ENCODE measurements around the gene ZGRF1.
"Not testable (repeated sequence)": the region's sequence is repeated elsewhere in the genome, so short reads cannot be mapped to it uniquely, and the experiment has no call there.

ZGRF1 gene

GRCh38 chr4:112651641-112652040 lies 14.9 kb upstream of the ZGRF1 start:
- Histone ChIP-seq H3K9me3 (ENCODE audit: control insufficient read depth, low read length) (no peaks in the 10 kb centered on the region), H3K27me3 (replicated peaks; ENCODE audit: control insufficient read depth, insufficient read depth, low read length) (no peaks in the 10 kb centered on the region), H3K36me3 (ENCODE audit: control insufficient read depth, insufficient read depth, low read length, severe bottlenecking) (peaks cover 97% of the 10 kb centered on the region), H3K4me3 (ENCODE audit: low read length) (no peak overlapping the region), H3K9ac (ENCODE audit: low read length) (no peak overlapping the region), H3K4me1 (ENCODE audit: control insufficient read depth, insufficient read depth, low read length) (no peaks in the 10 kb centered on the region)
- no peak for DNase-seq (ENCODE audit: low read depth)

- Histone ChIP-seq H3K36me3 (ENCODE audit: control insufficient read depth, insufficient read depth, low read length, severe bottlenecking) (peaks cover 97% of the 10 kb centered on the region), H3K9ac (ENCODE audit: low read length) (no peak overlapping the region), H3K27me3 (replicated peaks; ENCODE audit: control insufficient read depth, insufficient read depth, low read length) (no peaks in the 10 kb centered on the region), H3K4me3 (ENCODE audit: low read length) (no peak overlapping the region), H3K4me1 (ENCODE audit: control insufficient read depth, insufficient read depth, low read length) (no peaks in the 10 kb centered on the region), H3K9me3 (ENCODE audit: control insufficient read depth, low read length) (no peaks in the 10 kb centered on the region)
- DNase-seq (ENCODE audit: low read depth), result no peak
These were observed 13.6 kb upstream of the ZGRF1 start for GRCh38 chr4:112650332-112650731.

GRCh38 chr4:112649055-112649408 lies 12.3 kb upstream of the ZGRF1 start:
- H3K9ac ChIP-seq (ENCODE audit: low read length), result no peak overlapping the region
- peaks cover 91% of the 10 kb centered on the region for H3K36me3 ChIP-seq (ENCODE audit: control insufficient read depth, insufficient read depth, low read length, severe bottlenecking)
- DNase-seq (ENCODE audit: low read depth), result peak; percentile 12
- no peaks in the 10 kb centered on the region for H3K4me1 ChIP-seq (ENCODE audit: control insufficient read depth, insufficient read depth, low read length)
- H3K4me3 ChIP-seq (ENCODE audit: low read length), result no peak overlapping the region
- H3K27me3 ChIP-seq (replicated peaks; ENCODE audit: control insufficient read depth, insufficient read depth, low read length), result no peaks in the 10 kb centered on the region
- no peaks in the 10 kb centered on the region for H3K9me3 ChIP-seq (ENCODE audit: control insufficient read depth, low read length)

- DNase-seq (ENCODE audit: low read depth), result peak; percentile 14
These were observed 11.8 kb upstream of the ZGRF1 start for GRCh38 chr4:112648263-112649054.

GRCh38 chr4:112647785-112648184 lies 11.1 kb upstream of the ZGRF1 start:
- H3K4me3 ChIP-seq (ENCODE audit: low read length), result no peak overlapping the region
- H3K9ac ChIP-seq (ENCODE audit: low read length), result no peak overlapping the region
- no peaks in the 10 kb centered on the region for H3K4me1 ChIP-seq (ENCODE audit: control insufficient read depth, insufficient read depth, low read length)
- no peaks in the 10 kb centered on the region for H3K27me3 ChIP-seq (replicated peaks; ENCODE audit: control insufficient read depth, insufficient read depth, low read length)
- H3K36me3 ChIP-seq (ENCODE audit: control insufficient read depth, insufficient read depth, low read length, severe bottlenecking), result peaks cover 80% of the 10 kb centered on the region
- no peak for DNase-seq (ENCODE audit: low read depth)
- no peaks in the 10 kb centered on the region for H3K9me3 ChIP-seq (ENCODE audit: control insufficient read depth, low read length)

More at GRCh38 chr4:112648263-112649054, 11.8 kb upstream of the ZGRF1 start:
- H3K4me3 ChIP-seq (ENCODE audit: low read length), result no peak overlapping the region
- H3K36me3 ChIP-seq (ENCODE audit: control insufficient read depth, insufficient read depth, low read length, severe bottlenecking), result peaks cover 86% of the 10 kb centered on the region
- H3K4me1 ChIP-seq (ENCODE audit: control insufficient read depth, insufficient read depth, low read length), result no peaks in the 10 kb centered on the region
- no peak overlapping the region for H3K9ac ChIP-seq (ENCODE audit: low read length)
- H3K27me3 ChIP-seq (replicated peaks; ENCODE audit: control insufficient read depth, insufficient read depth, low read length), result no peaks in the 10 kb centered on the region
- H3K9me3 ChIP-seq (ENCODE audit: control insufficient read depth, low read length), result no peaks in the 10 kb centered on the region

GRCh38 chr4:112646632-112647537 lies 10.2 kb upstream of the ZGRF1 start:
- no peak overlapping the region for H3K4me3 ChIP-seq (ENCODE audit: low read length)
- no peak for DNase-seq (ENCODE audit: low read depth)
- H3K9ac ChIP-seq (ENCODE audit: low read length), result no peak overlapping the region
- H3K4me1 ChIP-seq (ENCODE audit: control insufficient read depth, insufficient read depth, low read length), result no peaks in the 10 kb centered on the region
- no peaks in the 10 kb centered on the region for H3K9me3 ChIP-seq (ENCODE audit: control insufficient read depth, low read length)
- H3K36me3 ChIP-seq (ENCODE audit: control insufficient read depth, insufficient read depth, low read length, severe bottlenecking), result peaks cover 70% of the 10 kb centered on the region
- no peaks in the 10 kb centered on the region for H3K27me3 ChIP-seq (replicated peaks; ENCODE audit: control insufficient read depth, insufficient read depth, low read length)

- Histone ChIP-seq H3K4me1 (ENCODE audit: control insufficient read depth, insufficient read depth, low read length) (no peaks in the 10 kb centered on the region), H3K4me3 (ENCODE audit: low read length) (no peak overlapping the region), H3K9me3 (ENCODE audit: control insufficient read depth, low read length) (no peaks in the 10 kb centered on the region), H3K9ac (ENCODE audit: low read length) (no peak overlapping the region), H3K36me3 (ENCODE audit: control insufficient read depth, insufficient read depth, low read length, severe bottlenecking) (peaks cover 59% of the 10 kb centered on the region), H3K27me3 (replicated peaks; ENCODE audit: control insufficient read depth, insufficient read depth, low read length) (no peaks in the 10 kb centered on the region)
- no peak for DNase-seq (ENCODE audit: low read depth)
These were observed 9.0 kb upstream of the ZGRF1 start for GRCh38 chr4:112645541-112646329.

GRCh38 chr4:112644595-112645535 lies 8.2 kb upstream of the ZGRF1 start:
- not testable (repeated sequence) for DNase-seq (ENCODE audit: low read depth); H3K27me3 ChIP-seq (replicated peaks; ENCODE audit: control insufficient read depth, insufficient read depth, low read length); H3K4me1 ChIP-seq (ENCODE audit: control insufficient read depth, insufficient read depth, low read length); H3K9me3 ChIP-seq (ENCODE audit: control insufficient read depth, low read length); H3K4me3 ChIP-seq (ENCODE audit: low read length); H3K9ac ChIP-seq (ENCODE audit: low read length)
- peaks cover 50% of the 10 kb centered on the region for H3K36me3 ChIP-seq (ENCODE audit: control insufficient read depth, insufficient read depth, low read length, severe bottlenecking)

- Histone ChIP-seq H3K9me3 (ENCODE audit: control insufficient read depth, low read length) (no peaks in the 10 kb centered on the region), H3K4me3 (ENCODE audit: low read length) (no peak overlapping the region), H3K27me3 (replicated peaks; ENCODE audit: control insufficient read depth, insufficient read depth, low read length) (no peaks in the 10 kb centered on the region), H3K4me1 (ENCODE audit: control insufficient read depth, insufficient read depth, low read length) (peaks cover 7% of the 10 kb centered on the region), H3K36me3 (ENCODE audit: control insufficient read depth, insufficient read depth, low read length, severe bottlenecking) (peaks cover 29% of the 10 kb centered on the region), H3K9ac (ENCODE audit: low read length) (no peak overlapping the region)
- DNase-seq (ENCODE audit: low read depth), result no peak
These were observed 5.8 kb upstream of the ZGRF1 start for GRCh38 chr4:112642526-112642925.

- Histone ChIP-seq H3K27me3 (replicated peaks; ENCODE audit: control insufficient read depth, insufficient read depth, low read length) (no peaks in the 10 kb centered on the region), H3K4me1 (ENCODE audit: control insufficient read depth, insufficient read depth, low read length) (peaks cover 12% of the 10 kb centered on the region), H3K36me3 (ENCODE audit: control insufficient read depth, insufficient read depth, low read length, severe bottlenecking) (no peaks in the 10 kb centered on the region), H3K9ac (ENCODE audit: low read length) (peak overlapping the region; percentile 98), H3K9me3 (ENCODE audit: control insufficient read depth, low read length) (no peaks in the 10 kb centered on the region), H3K4me3 (ENCODE audit: low read length) (peak overlapping the region; percentile 93)
- no peak for DNase-seq (ENCODE audit: low read depth)
These were observed 800 bp upstream of the ZGRF1 start for GRCh38 chr4:112637552-112637866.
